ENCODE results near the gene AGXT2.

AGXT2 gene

DNA sequence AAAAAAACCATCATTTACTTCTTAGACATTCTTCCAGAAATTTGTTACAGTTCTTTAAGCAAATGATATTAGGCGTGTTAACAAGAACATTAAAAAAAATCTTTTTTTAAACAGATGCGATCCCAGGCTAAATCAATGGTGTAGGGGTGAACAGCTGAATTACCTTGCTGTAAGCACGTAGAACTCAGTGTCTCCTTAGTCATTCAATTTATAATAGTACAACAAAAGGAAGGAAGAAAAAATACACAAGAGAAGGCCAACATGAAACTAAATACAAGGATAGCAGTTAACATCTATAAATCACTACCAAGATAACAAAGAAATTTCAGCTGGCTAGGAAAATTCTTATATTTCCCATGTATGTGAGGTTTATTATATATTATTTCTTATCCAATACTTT lies 35.4 kb downstream of the AGXT2 start:
- Histone ChIP-seq H3K4me3 (ENCODE audit: low read depth in 1 of 2, low read length in 1 of 2) (no peak overlapping the region), H3K27ac (no peak overlapping the region), H3K9me3 (no peaks in the 10 kb centered on the region), H3K36me3 (no peaks in the 10 kb centered on the region), H3K27me3 (peaks cover 4% of the 10 kb centered on the region), H3K4me1 (ENCODE audit: control insufficient read depth in 1 of 2, insufficient read depth in 1 of 2, low read depth in 1 of 2, low read length in 1 of 2) (no peaks in the 10 kb centered on the region)
- TF ChIP-seq, protein P1, sequence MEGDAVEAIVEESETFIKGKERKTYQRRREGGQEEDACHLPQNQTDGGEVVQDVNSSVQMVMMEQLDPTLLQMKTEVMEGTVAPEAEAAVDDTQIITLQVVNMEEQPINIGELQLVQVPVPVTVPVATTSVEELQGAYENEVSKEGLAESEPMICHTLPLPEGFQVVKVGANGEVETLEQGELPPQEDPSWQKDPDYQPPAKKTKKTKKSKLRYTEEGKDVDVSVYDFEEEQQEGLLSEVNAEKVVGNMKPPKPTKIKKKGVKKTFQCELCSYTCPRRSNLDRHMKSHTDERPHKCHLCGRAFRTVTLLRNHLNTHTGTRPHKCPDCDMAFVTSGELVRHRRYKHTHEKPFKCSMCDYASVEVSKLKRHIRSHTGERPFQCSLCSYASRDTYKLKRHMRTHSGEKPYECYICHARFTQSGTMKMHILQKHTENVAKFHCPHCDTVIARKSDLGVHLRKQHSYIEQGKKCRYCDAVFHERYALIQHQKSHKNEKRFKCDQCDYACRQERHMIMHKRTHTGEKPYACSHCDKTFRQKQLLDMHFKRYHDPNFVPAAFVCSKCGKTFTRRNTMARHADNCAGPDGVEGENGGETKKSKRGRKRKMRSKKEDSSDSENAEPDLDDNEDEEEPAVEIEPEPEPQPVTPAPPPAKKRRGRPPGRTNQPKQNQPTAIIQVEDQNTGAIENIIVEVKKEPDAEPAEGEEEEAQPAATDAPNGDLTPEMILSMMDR (IDR thresholded peaks at IDR 0.05), result no peak

GRCh38 chr5:35010676-35011075 lies 37.1 kb downstream of the AGXT2 start:
- Histone ChIP-seq H3K27me3 (peaks cover 4% of the 10 kb centered on the region), H3K4me3 (ENCODE audit: low read depth in 1 of 2, low read length in 1 of 2) (no peak overlapping the region), H3K9me3 (no peaks in the 10 kb centered on the region), H3K4me1 (ENCODE audit: control insufficient read depth in 1 of 2, insufficient read depth in 1 of 2, low read depth in 1 of 2, low read length in 1 of 2) (no peaks in the 10 kb centered on the region), H3K27ac (no peak overlapping the region), H3K36me3 (no peaks in the 10 kb centered on the region)
- TF ChIP-seq, protein P1 (IDR thresholded peaks at IDR 0.05), result no peak

DNA sequence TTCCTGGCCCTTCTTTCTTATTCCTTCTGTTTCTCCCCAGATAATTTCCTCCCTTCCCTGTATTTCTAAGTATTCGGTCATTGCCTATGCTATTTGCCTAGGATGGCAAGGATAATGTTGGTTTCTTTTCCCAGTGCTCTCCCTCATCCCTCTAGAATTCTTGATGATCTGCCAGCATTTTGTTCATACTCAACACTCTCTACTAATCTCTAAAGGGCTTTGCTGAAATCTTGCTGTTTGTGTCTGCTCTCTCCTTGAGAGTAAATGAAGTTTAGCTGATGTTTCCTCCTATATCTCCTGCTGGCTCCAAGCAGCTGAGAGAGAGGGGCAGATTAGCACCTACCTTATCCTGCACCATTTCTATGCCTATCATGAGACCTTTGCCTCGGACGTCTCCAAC lies 38.1 kb downstream of the AGXT2 start:
- H3K27ac ChIP-seq, result no peak overlapping the region
- no peaks in the 10 kb centered on the region for H3K4me1 ChIP-seq (ENCODE audit: control insufficient read depth in 1 of 2, insufficient read depth in 1 of 2, low read depth in 1 of 2, low read length in 1 of 2)

GRCh38 chr5:35009019-35009418 lies 38.7 kb downstream of the AGXT2 start:
- Histone ChIP-seq H3K9me3 (no peaks in the 10 kb centered on the region), H3K4me3 (ENCODE audit: low read depth in 1 of 2, low read length in 1 of 2) (no peak overlapping the region), H3K27me3 (peaks cover 4% of the 10 kb centered on the region), H3K27ac (no peak overlapping the region), H3K4me1 (ENCODE audit: control insufficient read depth in 1 of 2, insufficient read depth in 1 of 2, low read depth in 1 of 2, low read length in 1 of 2) (no peaks in the 10 kb centered on the region), H3K36me3 (no peaks in the 10 kb centered on the region)
- TF ChIP-seq, protein P1 (IDR thresholded peaks at IDR 0.05), result no peak

More for the DNA sequence above, 38.1 kb downstream of the AGXT2 start:
- Histone ChIP-seq H3K36me3 (no peaks in the 10 kb centered on the region), H3K4me3 (ENCODE audit: low read depth in 1 of 2, low read length in 1 of 2) (no peak overlapping the region), H3K27me3 (peaks cover 4% of the 10 kb centered on the region), H3K9me3 (no peaks in the 10 kb centered on the region)
- TF ChIP-seq, protein P1 (IDR thresholded peaks at IDR 0.05), result no peak

DNA sequence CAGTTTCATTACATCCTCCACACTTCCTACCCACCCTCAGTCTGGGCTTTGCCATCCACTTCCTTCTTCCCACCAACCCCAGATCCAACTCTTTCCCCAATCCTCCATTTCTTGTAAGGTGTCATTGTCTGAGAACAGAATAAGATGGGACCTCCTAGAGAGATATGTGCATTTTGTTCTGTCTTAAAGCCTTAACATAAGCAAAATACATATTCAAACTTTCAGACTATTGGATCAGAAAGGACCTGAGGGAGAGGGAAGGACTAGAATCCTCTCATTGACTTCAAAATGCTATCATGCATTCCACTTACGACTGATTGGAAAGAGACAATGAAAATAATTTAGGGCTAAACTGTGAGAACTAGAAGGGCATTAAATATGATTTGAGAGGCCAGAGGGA lies 43.0 kb downstream of the AGXT2 start:
- TF ChIP-seq, protein P1 (IDR thresholded peaks at IDR 0.05), result no peak
- H3K27ac ChIP-seq, result no peak overlapping the region
- H3K36me3 ChIP-seq, result no peaks in the 10 kb centered on the region
- no peaks in the 10 kb centered on the region for H3K9me3 ChIP-seq
- H3K4me3 ChIP-seq (ENCODE audit: low read depth in 1 of 2, low read length in 1 of 2), result no peak overlapping the region
- no peaks in the 10 kb centered on the region for H3K4me1 ChIP-seq (ENCODE audit: control insufficient read depth in 1 of 2, insufficient read depth in 1 of 2, low read depth in 1 of 2, low read length in 1 of 2)
- peaks cover 4% of the 10 kb centered on the region for H3K27me3 ChIP-seq

- H3K4me3 ChIP-seq (ENCODE audit: low read depth in 1 of 2, low read length in 1 of 2), result no peak overlapping the region
- no peak overlapping the region for H3K27ac ChIP-seq
- no peaks in the 10 kb centered on the region for H3K36me3 ChIP-seq
- H3K4me1 ChIP-seq (ENCODE audit: control insufficient read depth in 1 of 2, insufficient read depth in 1 of 2, low read depth in 1 of 2, low read length in 1 of 2), result no peaks in the 10 kb centered on the region
- H3K9me3 ChIP-seq, result no peaks in the 10 kb centered on the region
- TF ChIP-seq, protein P1 (IDR thresholded peaks at IDR 0.05), result no peak
- H3K27me3 ChIP-seq, result peaks cover 4% of the 10 kb centered on the region
Observed at GRCh38 chr5:35004200-35004599, 43.5 kb downstream of the AGXT2 start.

Measured in neutrophil (primary cell).